Smooth muscle cell (in vitro differentiated cells): ENCODE data around the gene STMN3. TPM values are rescaled to one million over a fixed set of nuclear protein-coding genes. Genes with fewer than 3 reads are reported as not detected.

ENCODE experiments used
- DNase-seq: peaks from one replicate; lab custom pipeline; 2025; ENCODE audit not compliant: unreplicated experiment; lab: John Stamatoyannopoulos, UW
- H2AFZ ChIP-seq: fragments of 200-600 bp; sonication (generic); 2 replicates; pipeline ENCODE4 v1.6.0; 2016; ENCODE audit warnings: antibody characterized with exemption, low read depth, mild to moderate bottlenecking
- H3F3A ChIP-seq: fragments of 200-600 bp; sonication (generic); 2 replicates; pipeline ENCODE4 v1.6.0; 2017; ENCODE audit warnings: antibody characterized with exemption, low read depth
- H3K27ac ChIP-seq: fragments of 200-600 bp; sonication (generic); 2 replicates; pipeline ENCODE4 v1.5.1; 2016; ENCODE audit warnings: low read depth, mild to moderate bottlenecking
- H3K27me3 ChIP-seq: fragments of 200-600 bp; sonication (generic); 2 replicates; pipeline ENCODE4 v1.6.1; 2016; ENCODE audit warnings: low read depth, mild to moderate bottlenecking
- H3K36me3 ChIP-seq: fragments of 200-600 bp; sonication (generic); 2 replicates; pipeline ENCODE4 v1.5.1; 2016; ENCODE audit warnings: low read depth
- H3K4me1 ChIP-seq: fragments of 200-600 bp; sonication (generic); 2 replicates; pipeline ENCODE4 v1.5.1; 2016; ENCODE audit warnings: low read depth
- H3K4me2 ChIP-seq: fragments of 200-600 bp; sonication (generic); 2 replicates; pipeline ENCODE4 v1.6.0; 2016; ENCODE audit warnings: mild to moderate bottlenecking
- H3K4me3 ChIP-seq: fragments of 200-600 bp; sonication (generic); 2 replicates; pipeline ENCODE4 v1.5.1; 2016; ENCODE audit warnings: mild to moderate bottlenecking
- H3K79me2 ChIP-seq: fragments of 200-600 bp; sonication (generic); 2 replicates; pipeline ENCODE4 v1.6.0; 2016; ENCODE audit warnings: low read depth, mild to moderate bottlenecking
- H3K9ac ChIP-seq: fragments of 200-600 bp; sonication (generic); 2 replicates; pipeline ENCODE4 v1.6.0; 2016; ENCODE audit warnings: low read depth
- H3K9me3 ChIP-seq: fragments of 200-600 bp; sonication (generic); replicated peaks from 2 replicates; pipeline ENCODE4 v1.5.1; 2016; ENCODE audit warnings: low read depth
- H4K20me1 ChIP-seq: fragments of 200-600 bp; sonication (generic); 2 replicates; pipeline ENCODE4 v1.6.0; 2016; ENCODE audit warnings: low read depth
- WGBS: methylation state at CpG from one replicate; pipeline ENCODE4 v1.1.7; 2016; ENCODE audit warnings: low lambda C conversion rate; 5-methylcytosine and 5-hydroxymethylcytosine counted together
- polyA plus RNA-seq: library from polyadenylated mRNA; unstranded; fragments of >200 nt; fragmentation: Nextera tagmentation; extraction: Ambion mirVana; gene quantifications from 2 replicates; pipeline ENCODE4 v1.2.1, GENCODE V29; 2016
- total RNA-seq: library from RNA; depleted of rRNA; stranded (reverse); fragments of >200 nt; gene quantifications from 2 replicates; pipeline ENCODE4 v1.2.3, GENCODE V29; 2014
- TF ChIP-seq, protein P1 (sequence below): fragments of 200-600 bp; sonication (generic); IDR thresholded peaks from 2 replicates; pipeline ENCODE4 v1.5.1; 2017; ENCODE audit warnings: borderline replicate concordance, mild to moderate bottlenecking, antibody characterized with exemption; ENCODE audit not compliant: insufficient read depth, poor library complexity, severe bottlenecking

Gene STMN3
- total and polyA plus RNA-seq, 2 experiments from 2014 or later = 4.8 to 10.8 TPM

DNA sequence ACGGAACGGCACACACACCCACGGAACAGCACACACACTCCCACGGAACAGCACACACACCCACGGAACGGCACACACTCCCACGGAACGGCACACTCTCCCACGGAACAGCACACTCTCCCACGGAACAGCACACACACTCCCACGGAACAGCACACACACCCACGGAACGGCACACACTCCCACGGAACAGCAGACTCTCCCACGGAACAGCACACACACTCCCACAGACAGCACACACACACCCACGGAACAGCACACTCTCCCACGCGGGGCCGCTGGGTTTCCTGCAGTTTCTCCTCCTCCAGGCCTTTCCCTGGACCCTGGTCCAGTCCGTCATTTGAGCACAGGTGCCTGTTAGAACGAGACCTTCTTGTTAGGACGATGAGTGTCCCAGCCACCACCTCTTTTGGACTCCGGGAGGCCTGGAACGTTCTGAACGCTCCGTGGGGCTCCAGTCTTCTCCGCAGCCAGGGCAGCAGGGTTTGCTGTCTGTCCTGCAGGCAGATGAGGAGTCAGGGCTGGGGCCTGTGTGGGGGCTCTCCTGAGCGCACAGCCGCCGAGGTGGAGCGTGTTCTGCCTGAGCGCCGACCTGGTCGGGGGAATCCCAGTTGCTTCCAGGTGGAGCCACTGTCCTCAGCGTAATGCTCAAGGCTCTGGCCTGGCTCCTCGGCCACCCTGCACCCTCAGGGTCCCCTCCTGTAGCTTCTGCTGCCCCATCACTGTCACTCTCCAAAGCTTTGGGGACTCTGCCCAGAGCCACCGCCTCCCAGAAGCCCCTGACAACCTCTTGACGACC, 25.6 kb upstream of the STMN3 start:
- H3K79me2 ChIP-seq = no peaks in the 10 kb centered on the region
- TF ChIP-seq, protein P1, sequence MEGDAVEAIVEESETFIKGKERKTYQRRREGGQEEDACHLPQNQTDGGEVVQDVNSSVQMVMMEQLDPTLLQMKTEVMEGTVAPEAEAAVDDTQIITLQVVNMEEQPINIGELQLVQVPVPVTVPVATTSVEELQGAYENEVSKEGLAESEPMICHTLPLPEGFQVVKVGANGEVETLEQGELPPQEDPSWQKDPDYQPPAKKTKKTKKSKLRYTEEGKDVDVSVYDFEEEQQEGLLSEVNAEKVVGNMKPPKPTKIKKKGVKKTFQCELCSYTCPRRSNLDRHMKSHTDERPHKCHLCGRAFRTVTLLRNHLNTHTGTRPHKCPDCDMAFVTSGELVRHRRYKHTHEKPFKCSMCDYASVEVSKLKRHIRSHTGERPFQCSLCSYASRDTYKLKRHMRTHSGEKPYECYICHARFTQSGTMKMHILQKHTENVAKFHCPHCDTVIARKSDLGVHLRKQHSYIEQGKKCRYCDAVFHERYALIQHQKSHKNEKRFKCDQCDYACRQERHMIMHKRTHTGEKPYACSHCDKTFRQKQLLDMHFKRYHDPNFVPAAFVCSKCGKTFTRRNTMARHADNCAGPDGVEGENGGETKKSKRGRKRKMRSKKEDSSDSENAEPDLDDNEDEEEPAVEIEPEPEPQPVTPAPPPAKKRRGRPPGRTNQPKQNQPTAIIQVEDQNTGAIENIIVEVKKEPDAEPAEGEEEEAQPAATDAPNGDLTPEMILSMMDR = no peak

DNA sequence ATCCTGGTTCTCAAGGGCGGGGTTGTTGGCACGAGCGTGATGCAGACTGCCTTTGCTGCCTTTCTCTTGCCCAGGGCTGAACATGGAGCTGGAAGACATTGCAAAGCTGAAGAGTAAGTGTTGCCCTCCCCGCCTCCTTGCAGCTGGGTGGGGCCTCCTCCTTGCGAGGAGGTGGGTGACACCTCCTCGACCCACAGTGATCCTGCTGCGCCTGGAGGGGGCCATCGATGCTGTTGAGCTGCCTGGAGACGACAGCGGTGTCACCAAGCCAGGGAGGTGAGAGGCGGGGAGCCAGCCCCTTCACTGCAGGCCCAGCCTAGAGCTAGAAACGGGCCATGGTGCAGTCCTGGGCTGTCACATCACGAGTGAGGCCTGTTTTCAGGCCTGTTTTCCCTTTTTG, 24.8 kb upstream of the STMN3 start:
- WGBS = 87% methylated on average over 13 of the region's 13 CpGs
- Histone ChIP-seq H3K9ac (no peak overlapping the region), H3K4me2 (no peak overlapping the region), H4K20me1 (no peaks in the 10 kb centered on the region), H3K4me1 (no peaks in the 10 kb centered on the region), H3K9me3 (no peaks in the 10 kb centered on the region), H3K27me3 (no peaks in the 10 kb centered on the region), H3K27ac (no peak overlapping the region), H3F3A (peaks cover 6% of the 10 kb centered on the region), H3K36me3 (no peaks in the 10 kb centered on the region), H3K79me2 (no peaks in the 10 kb centered on the region), H3K4me3 (no peak overlapping the region), H2AFZ (no peak overlapping the region)
- TF ChIP-seq, protein P1 = no peak
- DNase-seq = no peak

More for the DNA sequence above, 25.6 kb upstream of the STMN3 start:
- Histone ChIP-seq H3K27me3 (no peaks in the 10 kb centered on the region), H3K9ac (no peak overlapping the region), H2AFZ (no peak overlapping the region), H3K9me3 (no peaks in the 10 kb centered on the region), H3K27ac (no peak overlapping the region), H3K36me3 (no peaks in the 10 kb centered on the region), H3K4me3 (no peak overlapping the region), H3K4me2 (no peak overlapping the region), H3K4me1 (no peaks in the 10 kb centered on the region), H3F3A (peaks cover 6% of the 10 kb centered on the region), H4K20me1 (no peaks in the 10 kb centered on the region)
- 92% methylated on average over 36 of the region's 38 CpGs for WGBS
- no peak for DNase-seq

DNA sequence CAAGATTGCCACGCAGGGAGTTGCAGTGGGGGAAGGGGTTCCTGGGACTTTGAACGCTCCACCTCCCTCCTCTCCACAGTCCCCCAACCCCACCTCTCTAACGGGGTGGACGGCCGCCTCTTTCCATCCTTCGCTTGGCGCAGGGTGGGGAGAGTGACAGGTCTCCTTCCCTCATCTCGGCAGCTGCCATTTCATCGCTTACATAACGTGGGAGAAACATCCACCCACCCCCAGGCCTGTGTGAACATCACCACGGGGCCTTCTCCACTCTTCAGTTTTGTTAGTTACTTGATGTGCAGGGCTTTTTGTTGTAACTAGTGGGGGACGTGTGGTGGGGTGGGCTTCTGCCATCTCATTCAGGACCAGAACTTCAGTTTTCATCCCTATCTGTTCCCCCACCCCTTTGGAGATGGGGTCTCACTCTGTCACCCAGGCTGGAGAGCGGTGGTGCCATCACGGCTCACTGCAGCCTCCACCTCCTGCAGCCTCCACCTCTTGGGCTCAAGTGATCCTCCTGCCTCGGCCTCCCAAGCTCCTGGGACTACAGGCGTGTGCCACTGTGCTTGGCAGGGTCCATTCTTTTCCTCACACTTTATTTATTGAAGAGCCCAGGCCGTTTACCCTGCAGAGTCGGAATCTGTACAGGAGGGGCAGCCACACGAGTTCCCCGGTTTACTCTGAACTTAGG, 22.6 kb upstream of the STMN3 start:
- H4K20me1 ChIP-seq = no peaks in the 10 kb centered on the region
- TF ChIP-seq, protein P1 = no peak
- H3K9me3 ChIP-seq = no peaks in the 10 kb centered on the region
- no peaks in the 10 kb centered on the region for H3K27me3 ChIP-seq
- no peak overlapping the region for H3K27ac ChIP-seq
- H3K9ac ChIP-seq = no peak overlapping the region
- H3K79me2 ChIP-seq = no peaks in the 10 kb centered on the region
- WGBS = 97% methylated on average over 20 of the region's 20 CpGs
- H3K4me1 ChIP-seq = no peaks in the 10 kb centered on the region
- no peak for DNase-seq
- H3F3A ChIP-seq = no peaks in the 10 kb centered on the region
- no peaks in the 10 kb centered on the region for H3K36me3 ChIP-seq
- no peak overlapping the region for H2AFZ ChIP-seq
- H3K4me2 ChIP-seq = no peak overlapping the region
- no peak overlapping the region for H3K4me3 ChIP-seq

DNA sequence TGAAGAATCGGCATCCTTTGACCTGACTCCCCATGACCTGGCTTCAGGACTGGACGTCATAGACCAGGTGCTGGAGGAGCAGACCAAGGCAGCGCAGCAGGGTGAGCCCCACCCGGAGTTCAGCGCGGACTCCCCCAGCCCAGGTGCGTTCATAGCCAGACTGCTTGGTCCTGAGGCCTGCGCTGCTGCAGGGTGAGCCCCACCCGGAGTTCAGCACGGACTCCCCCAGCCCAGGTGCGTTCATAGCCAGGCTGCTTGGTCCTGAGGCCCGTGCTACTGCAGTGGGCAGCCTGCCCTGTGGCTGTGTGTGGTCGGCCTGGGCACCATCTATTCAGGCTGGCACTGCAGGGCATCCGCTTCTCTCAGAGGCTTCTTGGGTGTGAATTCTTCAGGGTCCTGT, 20.7 kb upstream of the STMN3 start:
- no peak for DNase-seq
- Histone ChIP-seq H3K36me3 (no peaks in the 10 kb centered on the region), H3K27ac (no peak overlapping the region), H3K9ac (no peak overlapping the region), H3F3A (no peaks in the 10 kb centered on the region), H3K27me3 (no peaks in the 10 kb centered on the region), H3K4me1 (no peaks in the 10 kb centered on the region), H3K9me3 (no peaks in the 10 kb centered on the region), H3K79me2 (no peaks in the 10 kb centered on the region), H3K4me2 (no peak overlapping the region), H2AFZ (no peak overlapping the region), H3K4me3 (no peak overlapping the region), H4K20me1 (no peaks in the 10 kb centered on the region)
- TF ChIP-seq, protein P1 = no peak
- 97% methylated on average over 14 of the region's 14 CpGs for WGBS
